K562 (cell line): ENCODE data around the gene CRB2. TPM values are rescaled to one million over a fixed set of nuclear protein-coding genes. Genes with fewer than 3 reads are reported as not detected.

Experiments
- ADNP ChIP-seq: fragments of 200-800 bp; sonication (Bioruptor generic); IDR thresholded peaks from 2 replicates; pipeline ENCODE4 v1.6.1; 2016; ENCODE audit warnings: missing genetic modification characterization, missing compliant biosample characterization
- ARID1B ChIP-seq: fragments of 450-650 bp; IDR thresholded peaks from 2 replicates; pipeline ENCODE4 v1.6.1; 2016; ENCODE audit warnings: antibody characterized with exemption, mild to moderate bottlenecking, inconsistent platforms
- CHAMP1 ChIP-seq: fragments of 450-650 bp; IDR thresholded peaks from 2 replicates; pipeline ENCODE4 v1.6.1; 2016; ENCODE audit warnings: mild to moderate bottlenecking
- ELF1 ChIP-seq: fragments of 200-800 bp; sonication (Bioruptor generic); IDR thresholded peaks from 2 replicates; pipeline ENCODE4 v1.6.1; 2016; ENCODE audit warnings: missing genetic modification characterization, missing compliant biosample characterization
- EP400 ChIP-seq: fragments of 450-650 bp; IDR thresholded peaks from 2 replicates; pipeline ENCODE4 v1.6.1; 2017; ENCODE audit warnings: antibody characterized with exemption, mild to moderate bottlenecking, moderate library complexity
- FIP1L1 ChIP-seq: fragments of 200-400 bp; formaldehyde crosslinking; IDR thresholded peaks from 2 replicates; pipeline ENCODE4 v1.6.1; 2018; ENCODE audit warnings: mild to moderate bottlenecking, low read depth, low read length; ENCODE audit not compliant: poor library complexity, severe bottlenecking
- FOXA3 ChIP-seq, 2 experiments: fragments of 450-650 bp in 1 of 2; sonication (generic) in 1 of 2; formaldehyde crosslinking; IDR thresholded peaks in 1 of 2; conservative IDR thresholded peaks in 1 of 2; 2 replicates each; pipeline versions ENCODE4 v1.4.0 to v1.8.0; 2020 to 2022; ENCODE audit warnings: mild to moderate bottlenecking in 2 of 2, missing genetic modification reagents in 1 of 2
- ID3 ChIP-seq, 2 experiments: fragments of 250-450 bp in 1 of 2; fragments of 450-650 bp in 1 of 2; sonication (Bioruptor Pico) in 1 of 2; IDR thresholded peaks; 2 replicates each; pipeline versions ENCODE4 v1.6.1 to v1.8.0; 2016 to 2021; ENCODE audit warnings: mild to moderate bottlenecking in 2 of 2, moderate library complexity in 2 of 2, missing compliant biosample characterization in 1 of 2, missing genetic modification characterization in 1 of 2
- NCOR1 ChIP-seq: fragments of 450-650 bp; IDR thresholded peaks from 2 replicates; pipeline ENCODE4 v1.6.1; 2016; ENCODE audit warnings: mild to moderate bottlenecking, moderate library complexity
- NR0B1 ChIP-seq: fragments of 450-650 bp; IDR thresholded peaks from one replicate; pipeline ENCODE4 v1.6.1; 2018; ENCODE audit warnings: mild to moderate bottlenecking, moderate library complexity; ENCODE audit not compliant: partially characterized antibody
- PYGO2 ChIP-seq: fragments of 450-650 bp; IDR thresholded peaks from 2 replicates; pipeline ENCODE4 v1.6.1; 2016; ENCODE audit warnings: mild to moderate bottlenecking, missing genetic modification characterization, moderate library complexity, missing compliant biosample characterization
- RBM22 ChIP-seq: fragments of 200-400 bp; formaldehyde crosslinking; IDR thresholded peaks from 2 replicates; pipeline ENCODE4 v1.6.1; 2018; ENCODE audit warnings: low read length, low read depth; ENCODE audit not compliant: poor library complexity, severe bottlenecking
- RCOR1 ChIP-seq, 2 experiments: IDR thresholded peaks; 2 replicates each; pipeline ENCODE4 v1.6.1; 2012; ENCODE audit warnings: low read depth in 2 of 2, low read length in 2 of 2, borderline replicate concordance in 1 of 2, improper control_type of control experiment in 1 of 2
- SMARCB1 ChIP-seq: IDR thresholded peaks from 2 replicates; pipeline ENCODE4 v1.6.1; 2011; ENCODE audit warnings: improper control_type of control experiment, low read depth; ENCODE audit not compliant: insufficient read length
- TAF9B ChIP-seq: fragments of 450-650 bp; IDR thresholded peaks from 2 replicates; pipeline ENCODE4 v1.6.1; 2018; ENCODE audit warnings: mild to moderate bottlenecking; ENCODE audit not compliant: partially characterized antibody
- THRAP3 ChIP-seq: fragments of 450-650 bp; IDR thresholded peaks from 2 replicates; pipeline ENCODE4 v1.6.1; 2016; ENCODE audit warnings: mild to moderate bottlenecking, inconsistent platforms, borderline replicate concordance
- VEZF1 ChIP-seq: fragments of 200-800 bp; sonication (Bioruptor generic); IDR thresholded peaks from 2 replicates; pipeline ENCODE4 v1.6.1; 2017; ENCODE audit warnings: missing genetic modification characterization, missing compliant biosample characterization
- XRCC5 ChIP-seq: fragments of 200-400 bp; formaldehyde crosslinking; IDR thresholded peaks from 2 replicates; pipeline ENCODE4 v1.6.1; 2017; ENCODE audit warnings: low read depth, mild to moderate bottlenecking, low read length
- ZC3H11A ChIP-seq: IDR thresholded peaks from 2 replicates; pipeline ENCODE4 v1.6.1; 2012; ENCODE audit warnings: low read depth, low read length, improper control_type of control experiment
- ZNF140 ChIP-seq: fragments of 250-450 bp; sonication (Bioruptor Pico); IDR thresholded peaks from 2 replicates; pipeline ENCODE4 v1.8.0; 2021; ENCODE audit warnings: moderate library complexity, mild to moderate bottlenecking, inconsistent platforms
- ZNF184 ChIP-seq: sonication (generic); formaldehyde crosslinking; IDR thresholded peaks from 2 replicates; pipeline ENCODE4 v1.5.0; 2020; ENCODE audit warnings: missing genetic modification reagents
- ZNF232 ChIP-seq: sonication (generic); formaldehyde crosslinking; IDR thresholded peaks from 2 replicates; pipeline ENCODE4 v1.8.0; 2022; ENCODE audit warnings: mild to moderate bottlenecking, missing genetic modification reagents
- ZNF239 ChIP-seq: fragments of 250-450 bp; sonication (Bioruptor Pico); IDR thresholded peaks from 2 replicates; pipeline ENCODE4 v1.4.0; 2020; ENCODE audit warnings: mild to moderate bottlenecking
- ZNF79 ChIP-seq: fragments of 250-450 bp; sonication (Bioruptor Pico); IDR thresholded peaks from 2 replicates; pipeline ENCODE4 v1.4.0; 2020; ENCODE audit warnings: low read depth, mild to moderate bottlenecking, moderate library complexity
- polyA plus RNA-seq, 8 experiments: library from polyadenylated mRNA; depleted of rRNA in 4 of 8; stranded (reverse) in 5 of 8; unstranded in 3 of 8; fragments of >200 nt; fragmentation: Nextera tagmentation in 2 of 8; fragmentation: Illumina TruSeq in 1 of 8; extraction: Ambion mirVana in 2 of 8; extraction: Trizol in 1 of 8; gene quantifications; 2 replicates each; pipeline versions ENCODE4 v1.2.1 to v1.2.3, GENCODE V29; 2011 to 2014; ENCODE audit warnings: inconsistent platforms in 1 of 8, missing spikeins in 1 of 8
- total RNA-seq, 7 experiments: library from RNA; depleted of rRNA in 6 of 7; stranded (reverse); fragments of >200 nt in 6 of 7; fragmentation: Illumina TruSeq in 2 of 7; extraction: Trizol in 2 of 7; gene quantifications; 2 replicates each; pipeline versions ENCODE4 v1.2.1 to v1.2.3, GENCODE V29; 2011 to 2021; ENCODE audit warnings: low replicate concordance in 1 of 7

Gene CRB2
- total and polyA plus RNA-seq, 9 of the 15 experiments (the other 6 are each of a cell fraction or from before 2014, with no cell fraction given), result 0.13 to 1.2 (median 0.25) TPM; not detected in 2

- no peak for TF ChIP-seq NR0B1
- TF ChIP-seq NCOR1, result no peak
- no peak for TF ChIP-seq PYGO2
- no peak; a peak in 1 of 4 replicates for TF ChIP-seq RCOR1 (IDR thresholded peaks at IDR 0.05; ENCODE audit: borderline replicate concordance in 1 of 2, low read depth in 2 of 2, low read length in 2 of 2)
- no peak for TF ChIP-seq THRAP3
- peak; percentile 71 for TF ChIP-seq VEZF1 (CRISPR knock-in tag)
- no peak for TF ChIP-seq SMARCB1
- no peak for TF ChIP-seq XRCC5
- no peak for TF ChIP-seq ZC3H11A
- TF ChIP-seq ARID1B, result peak; percentile 33; the same call in 1 of the 2 replicates
- no peak for TF ChIP-seq TAF9B
- no peak for TF ChIP-seq ZNF239 (CRISPR knock-in tag)
- TF ChIP-seq ID3 (CRISPR knock-in tag; IDR thresholded peaks at IDR 0.05), result no peak
- peak; percentile 84 for TF ChIP-seq ID3 (tag; IDR thresholded peaks at IDR 0.05)
- no peak for TF ChIP-seq CHAMP1
- TF ChIP-seq FOXA3 (CRISPR knock-in tag; conservative IDR thresholded peaks at IDR 0.05 in 1 of 2, IDR thresholded peaks at IDR 0.05 in 1 of 2), result peak; percentile 29 to 91; a peak in 3 of 4 replicates
- peak; percentile 58 for TF ChIP-seq EP400
- TF ChIP-seq ZNF184, result no peak
- no peak for TF ChIP-seq FIP1L1
- TF ChIP-seq ADNP (tag), result no peak
- TF ChIP-seq ZNF232 (CRISPR knock-in tag), result peak; percentile 77; the same call in 1 of the 2 replicates
- TF ChIP-seq RBM22, result no peak
- TF ChIP-seq ELF1 (tag), result peak; percentile 67
- no peak for TF ChIP-seq ZNF140 (CRISPR knock-in tag)
- TF ChIP-seq ZNF79 (CRISPR knock-in tag), result no peak; the same call in 1 of the 2 replicates
Measured at GRCh38 chr9:123326662-123327093, 29.3 kb upstream of the CRB2 start (continued).
